DOHH2 (cell line): ENCODE data around the gene HSD17B3.

Experiments
- H3F3A ChIP-seq: fragments of 200-600 bp; sonication (generic), shearing (Covaris generic); 2 replicates; pipeline ENCODE4 v1.6.0; 2016; ENCODE audit warnings: antibody characterized with exemption, mild to moderate bottlenecking; ENCODE audit not compliant: control insufficient read depth, insufficient read depth
- H3K27ac ChIP-seq: fragments of 200-600 bp; sonication (generic); 2 replicates; pipeline ENCODE4 v1.5.1; 2014; ENCODE audit warnings: low read depth, mild to moderate bottlenecking, low read length, moderate library complexity
- H3K27me3 ChIP-seq: fragments of 200-600 bp; sonication (generic); 2 replicates; pipeline ENCODE4 v1.6.1; 2014; ENCODE audit warnings: mild to moderate bottlenecking, low read length, mixed read lengths; ENCODE audit not compliant: control insufficient read depth
- H3K36me3 ChIP-seq: fragments of 200-600 bp; sonication (generic); 2 replicates; pipeline ENCODE4 v1.6.1; 2014; ENCODE audit warnings: mild to moderate bottlenecking, low read length, moderate library complexity, mixed read lengths; ENCODE audit not compliant: control insufficient read depth
- H3K4me1 ChIP-seq: fragments of 200-600 bp; sonication (generic); 2 replicates; pipeline ENCODE4 v1.6.1; 2014; ENCODE audit warnings: mild to moderate bottlenecking, low read length, mixed read lengths; ENCODE audit not compliant: control insufficient read depth
- H3K4me2 ChIP-seq: fragments of 200-600 bp; sonication (generic); 2 replicates; pipeline ENCODE4 v1.6.0; 2014; ENCODE audit warnings: mild to moderate bottlenecking, low read length, moderate library complexity
- H3K4me3 ChIP-seq: fragments of 200-600 bp; sonication (generic); 2 replicates; pipeline ENCODE4 v1.5.1; 2014; ENCODE audit warnings: mild to moderate bottlenecking, low read length, mixed read lengths
- H3K79me2 ChIP-seq: fragments of 200-600 bp; sonication (generic); 2 replicates; pipeline ENCODE4 v1.6.1; 2014; ENCODE audit warnings: mild to moderate bottlenecking, low read length, mixed read lengths; ENCODE audit not compliant: control insufficient read depth
- H3K9me2 ChIP-seq: fragments of 200-600 bp; sonication (generic); replicated peaks from 2 replicates; pipeline ENCODE4 v1.6.1; 2014; ENCODE audit warnings: mild to moderate bottlenecking, low read length, mixed read lengths; ENCODE audit not compliant: control insufficient read depth
- H3K9me3 ChIP-seq: fragments of 200-600 bp; sonication (generic); 2 replicates; pipeline ENCODE4 v1.6.1; 2014; ENCODE audit warnings: antibody characterized with exemption, low read length, mixed read lengths; ENCODE audit not compliant: control insufficient read depth, insufficient read depth
- H4K20me1 ChIP-seq: fragments of 200-600 bp; sonication (generic); 2 replicates; pipeline ENCODE4 v1.6.0; 2014; ENCODE audit warnings: low read depth, mild to moderate bottlenecking, antibody characterized with exemption, low read length, moderate library complexity; ENCODE audit not compliant: control insufficient read depth, insufficient read depth
- EZH2phosphoT487 ChIP-seq: fragments of 200-600 bp; sonication (generic); IDR thresholded peaks from 2 replicates; pipeline ENCODE4 v1.6.1; 2017; ENCODE audit warnings: borderline replicate concordance, mild to moderate bottlenecking, antibody characterized with exemption, low read length, moderate library complexity, mixed read lengths
- TF ChIP-seq, protein P1 (sequence below): fragments of 200-600 bp; sonication (generic); IDR thresholded peaks from one replicate; pipeline ENCODE4 v1.5.1; 2014; ENCODE audit warnings: antibody characterized with exemption, mild to moderate bottlenecking, low read depth, low read length; ENCODE audit not compliant: poor library complexity, severe bottlenecking

HSD17B3 gene

DNA sequence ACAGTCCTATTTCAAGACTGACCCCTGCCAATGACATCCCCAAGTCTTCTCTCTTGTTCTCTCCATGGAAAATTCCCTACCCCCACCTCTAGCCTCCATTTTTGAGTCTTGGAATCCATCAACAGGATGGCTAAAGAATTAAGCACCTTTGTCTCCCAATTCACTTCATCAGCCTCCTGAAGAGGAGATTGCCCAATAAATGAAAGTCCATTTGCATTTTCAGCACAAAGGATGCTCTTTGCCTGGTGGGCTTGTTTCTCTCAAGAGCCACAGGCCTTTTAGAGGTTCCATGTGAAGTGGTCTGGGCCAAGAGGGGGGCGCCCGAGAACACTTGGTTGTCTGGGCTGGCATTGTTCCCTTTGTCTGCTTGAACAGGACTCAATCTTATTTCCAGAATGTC lies 12.6 kb downstream of the HSD17B3 start:
- no peaks in the 10 kb centered on the region for H3K27me3 ChIP-seq
- H3K4me2 ChIP-seq = no peak overlapping the region

DNA sequence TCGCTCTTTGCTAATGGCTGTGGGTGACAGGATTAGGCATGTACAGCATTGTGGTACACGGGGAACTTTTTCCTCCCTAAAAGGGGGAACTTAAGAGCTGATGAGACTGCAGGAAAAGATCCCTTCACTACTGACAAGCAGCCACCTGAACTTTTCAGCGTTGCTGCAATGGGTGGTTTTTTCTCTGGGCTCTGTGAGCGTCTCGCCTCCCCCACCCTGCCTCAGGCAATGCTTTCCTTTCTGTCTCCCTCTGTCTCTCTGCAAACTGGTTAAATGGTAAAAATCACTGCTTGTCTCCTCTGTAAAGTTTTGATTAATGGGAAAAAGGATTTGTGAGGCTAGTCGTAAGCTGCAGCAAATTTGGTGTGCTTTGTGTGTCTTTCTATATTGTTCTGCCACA lies 20.3 kb downstream of the HSD17B3 start:
- no peak for TF ChIP-seq EZH2phosphoT487
- TF ChIP-seq, protein P1, sequence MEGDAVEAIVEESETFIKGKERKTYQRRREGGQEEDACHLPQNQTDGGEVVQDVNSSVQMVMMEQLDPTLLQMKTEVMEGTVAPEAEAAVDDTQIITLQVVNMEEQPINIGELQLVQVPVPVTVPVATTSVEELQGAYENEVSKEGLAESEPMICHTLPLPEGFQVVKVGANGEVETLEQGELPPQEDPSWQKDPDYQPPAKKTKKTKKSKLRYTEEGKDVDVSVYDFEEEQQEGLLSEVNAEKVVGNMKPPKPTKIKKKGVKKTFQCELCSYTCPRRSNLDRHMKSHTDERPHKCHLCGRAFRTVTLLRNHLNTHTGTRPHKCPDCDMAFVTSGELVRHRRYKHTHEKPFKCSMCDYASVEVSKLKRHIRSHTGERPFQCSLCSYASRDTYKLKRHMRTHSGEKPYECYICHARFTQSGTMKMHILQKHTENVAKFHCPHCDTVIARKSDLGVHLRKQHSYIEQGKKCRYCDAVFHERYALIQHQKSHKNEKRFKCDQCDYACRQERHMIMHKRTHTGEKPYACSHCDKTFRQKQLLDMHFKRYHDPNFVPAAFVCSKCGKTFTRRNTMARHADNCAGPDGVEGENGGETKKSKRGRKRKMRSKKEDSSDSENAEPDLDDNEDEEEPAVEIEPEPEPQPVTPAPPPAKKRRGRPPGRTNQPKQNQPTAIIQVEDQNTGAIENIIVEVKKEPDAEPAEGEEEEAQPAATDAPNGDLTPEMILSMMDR = no peak
- no peaks in the 10 kb centered on the region for H4K20me1 ChIP-seq
- no peaks in the 10 kb centered on the region for H3K79me2 ChIP-seq
- H3K27ac ChIP-seq = no peak overlapping the region
- H3K27me3 ChIP-seq = no peaks in the 10 kb centered on the region
- no peak overlapping the region for H3K4me2 ChIP-seq
- no peaks in the 10 kb centered on the region for H3F3A ChIP-seq
- H3K9me2 ChIP-seq = no peaks in the 10 kb centered on the region
- no peaks in the 10 kb centered on the region for H3K36me3 ChIP-seq
- no peaks in the 10 kb centered on the region for H3K4me1 ChIP-seq
- no peak overlapping the region for H3K4me3 ChIP-seq
- no peaks in the 10 kb centered on the region for H3K9me3 ChIP-seq

More for the DNA sequence above, 12.6 kb downstream of the HSD17B3 start:
- H3K4me3 ChIP-seq = no peak overlapping the region
- no peak for TF ChIP-seq EZH2phosphoT487
- TF ChIP-seq, protein P1 = no peak
- no peaks in the 10 kb centered on the region for H4K20me1 ChIP-seq
- H3K36me3 ChIP-seq = no peaks in the 10 kb centered on the region
- no peaks in the 10 kb centered on the region for H3K4me1 ChIP-seq
- H3K9me3 ChIP-seq = no peaks in the 10 kb centered on the region
- H3K79me2 ChIP-seq = no peaks in the 10 kb centered on the region
- no peaks in the 10 kb centered on the region for H3K9me2 ChIP-seq
- H3K27ac ChIP-seq = no peak overlapping the region
- no peaks in the 10 kb centered on the region for H3F3A ChIP-seq

DNA sequence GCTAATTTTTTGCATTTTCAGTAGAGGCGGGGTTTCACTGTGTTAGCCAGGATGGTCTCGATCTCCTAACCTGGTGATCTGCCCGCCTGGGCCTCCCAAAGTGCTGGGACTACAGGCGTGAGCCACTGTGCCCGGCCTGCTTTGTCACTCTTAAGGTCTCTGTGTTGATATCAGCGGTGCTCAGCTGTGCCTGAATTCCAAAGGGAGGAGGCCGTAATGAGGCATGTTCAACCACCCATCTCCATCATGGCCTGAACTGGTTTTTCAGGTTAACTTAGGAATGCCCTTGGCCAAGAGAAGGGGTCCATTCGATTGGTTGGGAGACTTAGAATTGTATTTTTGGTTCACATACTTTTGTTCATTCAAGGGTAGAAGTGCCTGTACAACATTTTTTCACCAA lies 22.0 kb downstream of the HSD17B3 start:
- Histone ChIP-seq H3K4me2 (no peak overlapping the region), H3K4me3 (no peak overlapping the region), H3K9me2 (no peaks in the 10 kb centered on the region), H3K79me2 (no peaks in the 10 kb centered on the region), H3F3A (no peaks in the 10 kb centered on the region), H3K4me1 (no peaks in the 10 kb centered on the region), H3K27me3 (no peaks in the 10 kb centered on the region), H3K9me3 (peaks cover 1% of the 10 kb centered on the region; the same call in 1 of the 2 replicates), H4K20me1 (no peaks in the 10 kb centered on the region), H3K27ac (no peak overlapping the region), H3K36me3 (no peaks in the 10 kb centered on the region)
- TF ChIP-seq EZH2phosphoT487 = no peak
- TF ChIP-seq, protein P1 = no peak
